PFSK-1 (cell line): Measurements from ENCODE around the gene AXIN2.

Experiments
- FOXP2 ChIP-seq: optimal IDR thresholded peaks from 2 replicates; pipeline ENCODE3; 2011; ENCODE audit warnings: borderline replicate concordance, control low read depth, inconsistent platforms; ENCODE audit not compliant: insufficient read depth; ENCODE audit errors: extremely low read length, extremely low read depth
- POLR2AphosphoS5 ChIP-seq: IDR thresholded peaks from 2 replicates; pipeline ENCODE4 v1.6.1; 2012; ENCODE audit warnings: low read depth, mild to moderate bottlenecking, control low read depth, low read length, moderate library complexity
- REST ChIP-seq, 2 experiments: IDR thresholded peaks; 2 replicates each; pipeline versions ENCODE4 v1.6.1 to v1.8.0; 2011 to 2012; ENCODE audit warnings: low read depth in 2 of 2, low read length in 2 of 2, control low read depth in 1 of 2, inconsistent platforms in 1 of 2, mild to moderate bottlenecking in 1 of 2, moderate library complexity in 1 of 2; ENCODE audit not compliant: insufficient read depth in 1 of 2
- SIN3A ChIP-seq: IDR thresholded peaks from 2 replicates; pipeline ENCODE4 v1.6.1; 2012; ENCODE audit warnings: mild to moderate bottlenecking, low read length, moderate library complexity, borderline replicate concordance; ENCODE audit not compliant: insufficient read depth
- TAF1 ChIP-seq: IDR thresholded peaks from 2 replicates; pipeline ENCODE4 v1.6.1; 2012; ENCODE audit warnings: low read length, control low read depth, borderline replicate concordance; ENCODE audit not compliant: insufficient read depth

- TF ChIP-seq TAF1 = no peak
- no peak for TF ChIP-seq POLR2AphosphoS5
- TF ChIP-seq FOXP2 = no peak
- no peak for TF ChIP-seq SIN3A
- TF ChIP-seq REST (IDR thresholded peaks at IDR 0.05; ENCODE audit: insufficient read depth in 1 of 2, low read depth in 2 of 2, low read length in 2 of 2) = no peak
These were observed 38.2 kb upstream of the AXIN2 start for GRCh38 chr17:65599650-65600049.
